Measurements from ENCODE around the gene TNRC18. TPM values are rescaled to one million over a fixed set of nuclear protein-coding genes. Genes with fewer than 3 reads are reported as not detected.
A peak's percentile ranks its signal among the peaks of the same experiment; 100 is the strongest.

The TNRC18 gene
- total and polyA plus RNA-seq, 9 of the 15 experiments (the other 6 are each of a cell fraction or from before 2014, with no cell fraction given) = 0.03 to 43.2 (median 18.0) TPM

DNA sequence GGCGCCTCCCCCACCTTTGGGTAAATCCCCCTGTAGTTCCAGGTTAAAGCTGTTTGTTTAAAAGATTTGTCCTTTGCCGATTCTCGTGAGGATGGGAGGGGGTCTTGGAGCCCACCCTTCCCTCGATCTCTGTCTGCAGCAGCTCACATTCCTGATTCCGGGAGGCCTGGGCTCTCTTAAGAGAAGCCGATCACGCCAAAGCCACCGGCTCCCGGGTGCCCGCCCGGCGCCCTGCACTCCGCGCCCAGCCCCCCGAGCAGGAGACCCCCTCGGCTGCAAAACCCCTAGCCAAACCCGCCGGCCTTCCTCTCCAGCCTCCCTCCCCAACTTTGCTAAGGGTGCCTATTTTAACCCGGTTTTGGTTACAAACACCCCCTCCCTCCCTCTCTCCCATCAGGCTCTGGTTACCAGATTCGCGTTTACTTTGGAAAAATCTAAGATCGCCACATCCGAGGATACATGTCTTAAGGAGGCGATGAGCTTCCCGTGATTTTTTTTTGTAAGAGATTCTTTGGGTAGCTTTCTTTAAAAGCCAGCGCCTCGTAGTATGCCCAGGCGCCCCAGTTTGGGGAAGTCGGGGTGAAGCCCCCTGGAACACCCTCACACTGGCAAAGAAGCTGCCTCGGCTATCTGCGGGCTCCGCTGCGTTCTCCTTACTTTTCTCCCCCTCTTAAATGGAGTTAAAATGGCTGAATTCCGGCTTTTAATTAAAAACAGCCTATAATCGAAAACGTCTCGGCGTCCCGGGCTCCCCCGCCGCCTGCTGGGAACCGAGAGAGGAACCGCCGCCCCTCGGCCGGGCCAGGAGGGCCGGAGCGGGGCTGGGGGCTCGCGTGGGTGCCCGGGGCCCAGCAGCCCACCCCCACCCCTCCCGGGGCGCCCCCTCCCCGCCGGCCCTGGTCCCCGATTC lies 983 bp downstream of the TNRC18 start (continued):
- TF ChIP-seq, protein P1, sequence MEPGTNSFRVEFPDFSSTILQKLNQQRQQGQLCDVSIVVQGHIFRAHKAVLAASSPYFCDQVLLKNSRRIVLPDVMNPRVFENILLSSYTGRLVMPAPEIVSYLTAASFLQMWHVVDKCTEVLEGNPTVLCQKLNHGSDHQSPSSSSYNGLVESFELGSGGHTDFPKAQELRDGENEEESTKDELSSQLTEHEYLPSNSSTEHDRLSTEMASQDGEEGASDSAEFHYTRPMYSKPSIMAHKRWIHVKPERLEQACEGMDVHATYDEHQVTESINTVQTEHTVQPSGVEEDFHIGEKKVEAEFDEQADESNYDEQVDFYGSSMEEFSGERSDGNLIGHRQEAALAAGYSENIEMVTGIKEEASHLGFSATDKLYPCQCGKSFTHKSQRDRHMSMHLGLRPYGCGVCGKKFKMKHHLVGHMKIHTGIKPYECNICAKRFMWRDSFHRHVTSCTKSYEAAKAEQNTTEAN (CRISPR knock-in tag; IDR thresholded peaks at IDR 0.05) = no peak
- TF ChIP-seq POLR2G (IDR thresholded peaks at IDR 0.05; ENCODE audit: low read depth, low read length) = peak; percentile 60
- no peak for TF ChIP-seq BACH1 (tag; IDR thresholded peaks at IDR 0.05)
- TF ChIP-seq, protein P2, sequence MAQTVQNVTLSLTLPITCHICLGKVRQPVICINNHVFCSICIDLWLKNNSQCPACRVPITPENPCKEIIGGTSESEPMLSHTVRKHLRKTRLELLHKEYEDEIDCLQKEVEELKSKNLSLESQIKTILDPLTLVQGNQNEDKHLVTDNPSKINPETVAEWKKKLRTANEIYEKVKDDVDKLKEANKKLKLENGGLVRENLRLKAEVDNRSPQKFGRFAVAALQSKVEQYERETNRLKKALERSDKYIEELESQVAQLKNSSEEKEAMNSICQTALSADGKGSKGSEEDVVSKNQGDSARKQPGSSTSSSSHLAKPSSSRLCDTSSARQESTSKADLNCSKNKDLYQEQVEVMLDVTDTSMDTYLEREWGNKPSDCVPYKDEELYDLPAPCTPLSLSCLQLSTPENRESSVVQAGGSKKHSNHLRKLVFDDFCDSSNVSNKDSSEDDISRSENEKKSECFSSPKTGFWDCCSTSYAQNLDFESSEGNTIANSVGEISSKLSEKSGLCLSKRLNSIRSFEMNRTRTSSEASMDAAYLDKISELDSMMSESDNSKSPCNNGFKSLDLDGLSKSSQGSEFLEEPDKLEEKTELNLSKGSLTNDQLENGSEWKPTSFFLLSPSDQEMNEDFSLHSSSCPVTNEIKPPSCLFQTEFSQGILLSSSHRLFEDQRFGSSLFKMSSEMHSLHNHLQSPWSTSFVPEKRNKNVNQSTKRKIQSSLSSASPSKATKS (CRISPR knock-in tag; IDR thresholded peaks at IDR 0.05) = no peak
- TF ChIP-seq CEBPG (CRISPR knock-in tag; IDR thresholded peaks at IDR 0.05) = no peak
- TF ChIP-seq CEBPG (tag; conservative IDR thresholded peaks at IDR 0.05 in 1 of 2, IDR thresholded peaks at IDR 0.05 in 1 of 2) = no peak
- no peak for TF ChIP-seq ZNF354B (CRISPR knock-in tag; IDR thresholded peaks at IDR 0.05)
- TF ChIP-seq ZSCAN32 (CRISPR knock-in tag; IDR thresholded peaks at IDR 0.05) = no peak
- TF ChIP-seq PHB2 (IDR thresholded peaks at IDR 0.05; ENCODE audit: low read depth) = no peak
- TF ChIP-seq ZNF311 (CRISPR knock-in tag; IDR thresholded peaks at IDR 0.05) = no peak
- TF ChIP-seq, protein P3, sequence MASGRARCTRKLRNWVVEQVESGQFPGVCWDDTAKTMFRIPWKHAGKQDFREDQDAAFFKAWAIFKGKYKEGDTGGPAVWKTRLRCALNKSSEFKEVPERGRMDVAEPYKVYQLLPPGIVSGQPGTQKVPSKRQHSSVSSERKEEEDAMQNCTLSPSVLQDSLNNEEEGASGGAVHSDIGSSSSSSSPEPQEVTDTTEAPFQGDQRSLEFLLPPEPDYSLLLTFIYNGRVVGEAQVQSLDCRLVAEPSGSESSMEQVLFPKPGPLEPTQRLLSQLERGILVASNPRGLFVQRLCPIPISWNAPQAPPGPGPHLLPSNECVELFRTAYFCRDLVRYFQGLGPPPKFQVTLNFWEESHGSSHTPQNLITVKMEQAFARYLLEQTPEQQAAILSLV (tag; IDR thresholded peaks at IDR 0.05) = no peak
- TF ChIP-seq YY1 (IDR thresholded peaks at IDR 0.05; ENCODE audit: borderline replicate concordance in 1 of 3, control insufficient read depth in 1 of 3, extremely low read depth in 1 of 3, insufficient read depth in 3 of 3, insufficient read length in 1 of 3, insufficient replicate concordance in 2 of 3, low read depth in 1 of 3, low read length in 2 of 3) = peak in 1 of 3 experiments; percentile 58
- TF ChIP-seq EWSR1 (IDR thresholded peaks at IDR 0.05; ENCODE audit: borderline replicate concordance, low read depth, partially characterized antibody) = no peak
- peak; percentile 11 for TF ChIP-seq TAF1 (IDR thresholded peaks at IDR 0.05; ENCODE audit: control insufficient read depth, extremely low read depth, insufficient read depth, low read length, severe bottlenecking)
- TF ChIP-seq RB1 (IDR thresholded peaks at IDR 0.05; ENCODE audit: low read depth) = no peak
- no peak for TF ChIP-seq TAF9B (IDR thresholded peaks at IDR 0.05; ENCODE audit: partially characterized antibody)
- peak; percentile 51; the same call in 1 of the 2 replicates for TF ChIP-seq ZFX (CRISPR knock-in tag; IDR thresholded peaks at IDR 0.05)
- 0 out of 2 replicates have a peak, but pooled peaks have one; percentile 15 for TF ChIP-seq ZNF263 (CRISPR knock-in tag; IDR thresholded peaks at IDR 0.05; ENCODE audit: borderline replicate concordance)
- no peak for TF ChIP-seq HES1 (IDR thresholded peaks at IDR 0.05; ENCODE audit: low read depth)
- TF ChIP-seq ZNF239 (CRISPR knock-in tag; IDR thresholded peaks at IDR 0.05) = no peak
- no peak for TF ChIP-seq FOXJ2 (tag; IDR thresholded peaks at IDR 0.05)
- TF ChIP-seq SOX6 (IDR thresholded peaks at IDR 0.05) = no peak
